ENCODE results near the gene MCM5.
A peak's percentile ranks its signal among the peaks of the same experiment; 100 is the strongest.
"Not testable (repeated sequence)": the region's sequence is repeated elsewhere in the genome, so short reads cannot be mapped to it uniquely, and the experiment has no call there.

Gene MCM5

GRCh38 chr22:35454416-35455054 lies 54.6 kb downstream of the MCM5 start:
- peak in 1 of 2 experiments; percentile 41 for DNase-seq (ENCODE audit: low read depth in 1 of 2, low spot score in 1 of 2)
- no peak for TF ChIP-seq JUND (IDR thresholded peaks at IDR 0.05; ENCODE audit: low read depth)
- in situ Hi-C loops (cut with HindIII; ENCODE audit: low pct_unique_long_range_greater_than_20kb, low sequenced_read_pairs), result no loop called here

GRCh38 chr22:35455529-35455928 lies 55.6 kb downstream of the MCM5 start:
- in situ Hi-C loops (cut with HindIII; ENCODE audit: low pct_unique_long_range_greater_than_20kb, low sequenced_read_pairs), result no loop called here
- TF ChIP-seq JUND (IDR thresholded peaks at IDR 0.05; ENCODE audit: low read depth), result no peak

GRCh38 chr22:35456757-35457156 lies 56.8 kb downstream of the MCM5 start:
- no peak for DNase-seq (ENCODE audit: low read depth in 1 of 2, low spot score in 1 of 2)
- no peak for TF ChIP-seq JUND (IDR thresholded peaks at IDR 0.05; ENCODE audit: low read depth)
- in situ Hi-C loops (cut with HindIII; ENCODE audit: low pct_unique_long_range_greater_than_20kb, low sequenced_read_pairs), result no loop called here

More at GRCh38 chr22:35455529-35455928, 55.6 kb downstream of the MCM5 start:
- no peak for DNase-seq (ENCODE audit: low read depth in 1 of 2, low spot score in 1 of 2)

GRCh38 chr22:35457729-35458546 lies 58.0 kb downstream of the MCM5 start:
- no peak for DNase-seq (ENCODE audit: low read depth in 1 of 2, low spot score in 1 of 2)
- in situ Hi-C loops (cut with HindIII; ENCODE audit: low pct_unique_long_range_greater_than_20kb, low sequenced_read_pairs), result no loop called here
- TF ChIP-seq JUND (IDR thresholded peaks at IDR 0.05; ENCODE audit: low read depth), result no peak

- TF ChIP-seq JUND (IDR thresholded peaks at IDR 0.05; ENCODE audit: low read depth), result no peak
- DNase-seq (ENCODE audit: low read depth in 1 of 2, low spot score in 1 of 2), result no peak
- in situ Hi-C loops (cut with HindIII; ENCODE audit: low pct_unique_long_range_greater_than_20kb, low sequenced_read_pairs), result no loop called here
Measured at GRCh38 chr22:35458547-35459422, 58.8 kb downstream of the MCM5 start.

GRCh38 chr22:35459423-35459894 lies 59.5 kb downstream of the MCM5 start:
- no peak for DNase-seq (ENCODE audit: low read depth in 1 of 2, low spot score in 1 of 2)
- no peak for TF ChIP-seq JUND (IDR thresholded peaks at IDR 0.05; ENCODE audit: low read depth)
- in situ Hi-C loops (cut with HindIII; ENCODE audit: low pct_unique_long_range_greater_than_20kb, low sequenced_read_pairs), result no loop called here

GRCh38 chr22:35459976-35460375 lies 60.0 kb downstream of the MCM5 start:
- in situ Hi-C loops (cut with HindIII; ENCODE audit: low pct_unique_long_range_greater_than_20kb, low sequenced_read_pairs); DNase-seq (ENCODE audit: low read depth in 1 of 2, low spot score in 1 of 2): not testable (repeated sequence)

- in situ Hi-C loops (cut with HindIII; ENCODE audit: low pct_unique_long_range_greater_than_20kb, low sequenced_read_pairs), result no loop called here
- no peak for DNase-seq (ENCODE audit: low read depth in 1 of 2, low spot score in 1 of 2)
- TF ChIP-seq JUND (IDR thresholded peaks at IDR 0.05; ENCODE audit: low read depth), result no peak
Measured at GRCh38 chr22:35460688-35461087, 60.7 kb downstream of the MCM5 start.

GRCh38 chr22:35462498-35463230 lies 62.7 kb downstream of the MCM5 start:
- no peak for DNase-seq (ENCODE audit: low read depth in 1 of 2, low spot score in 1 of 2)
- TF ChIP-seq JUND (IDR thresholded peaks at IDR 0.05; ENCODE audit: low read depth), result no peak
- in situ Hi-C loops (cut with HindIII; ENCODE audit: low pct_unique_long_range_greater_than_20kb, low sequenced_read_pairs), result no loop called here

- in situ Hi-C loops (cut with HindIII; ENCODE audit: low pct_unique_long_range_greater_than_20kb, low sequenced_read_pairs), result no loop called here
- no peak for DNase-seq (ENCODE audit: low read depth in 1 of 2, low spot score in 1 of 2)
- no peak for TF ChIP-seq JUND (IDR thresholded peaks at IDR 0.05; ENCODE audit: low read depth)
Measured at GRCh38 chr22:35463231-35463933, 63.4 kb downstream of the MCM5 start.

GRCh38 chr22:35464399-35464798 lies 64.5 kb downstream of the MCM5 start:
- no peak for DNase-seq (ENCODE audit: low read depth in 1 of 2, low spot score in 1 of 2)
- in situ Hi-C loops (cut with HindIII; ENCODE audit: low pct_unique_long_range_greater_than_20kb, low sequenced_read_pairs), result no loop called here
- no peak for TF ChIP-seq JUND (IDR thresholded peaks at IDR 0.05; ENCODE audit: low read depth)
